IPS DF 19.7 (cell line): ENCODE data around the gene MRPS31.
"Not testable (repeated sequence)": the region's sequence is repeated elsewhere in the genome, so short reads cannot be mapped to it uniquely, and the experiment has no call there.

Experiments used
- DNase-seq: peaks from one replicate; pipeline ENCODE4 v3.0.0-alpha.2; 2013; ENCODE audit warnings: low read depth, low spot score

Gene MRPS31

GRCh38 chr13:40762849-40763248 is 8.1 kb downstream of the MRPS31 start:
- no peak for DNase-seq

GRCh38 chr13:40758811-40759210 is 12.2 kb downstream of the MRPS31 start:
- no peak for DNase-seq

DNA sequence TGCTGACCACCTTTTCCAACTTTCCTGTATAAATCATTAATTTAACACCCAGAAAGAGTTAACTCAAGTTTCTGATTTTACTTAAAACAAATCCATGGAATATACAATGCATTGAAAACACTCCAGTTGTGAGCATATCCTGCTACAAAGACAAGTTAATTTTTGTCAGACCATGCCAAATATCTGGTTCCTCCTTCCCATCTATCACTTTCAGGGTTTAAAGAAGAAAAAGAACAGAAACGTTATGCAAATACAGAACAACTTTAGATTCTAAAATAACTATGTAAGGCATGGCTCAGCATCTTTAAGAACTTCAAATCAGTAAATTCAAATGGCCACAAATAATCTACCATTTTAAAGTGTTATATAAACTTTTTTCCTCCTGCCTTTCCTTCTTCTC is 14.9 kb downstream of the MRPS31 start:
- no peak for DNase-seq

DNA sequence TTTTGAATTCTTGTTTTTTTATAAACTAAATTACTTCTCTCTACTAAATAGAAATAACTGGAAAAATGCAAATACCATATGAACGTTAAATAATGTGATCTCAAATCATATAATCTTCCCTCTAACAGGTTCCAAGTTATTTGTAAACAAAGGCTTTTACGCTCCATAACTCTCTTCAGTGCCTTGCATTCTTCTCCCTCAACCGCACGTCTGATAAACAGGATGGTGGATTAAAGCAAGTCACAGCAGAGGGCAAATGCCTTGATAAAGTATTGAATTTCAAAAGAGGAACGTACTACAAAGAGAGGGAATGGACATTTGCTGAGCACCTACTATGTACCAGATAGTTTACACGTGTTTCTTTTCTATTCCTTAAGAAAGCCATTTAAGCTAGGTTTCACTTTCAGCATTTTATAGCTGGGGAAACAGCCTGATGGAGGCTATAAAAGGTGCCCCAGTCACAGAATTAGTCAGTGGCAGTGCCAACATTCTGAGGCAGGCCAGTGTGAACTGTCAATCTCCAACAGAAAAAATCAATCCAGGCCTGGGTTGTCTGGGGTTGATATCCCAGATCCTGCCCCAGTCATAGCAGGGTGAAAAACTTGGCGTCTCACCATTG is 15.8 kb downstream of the MRPS31 start:
- DNase-seq, result no peak

DNA sequence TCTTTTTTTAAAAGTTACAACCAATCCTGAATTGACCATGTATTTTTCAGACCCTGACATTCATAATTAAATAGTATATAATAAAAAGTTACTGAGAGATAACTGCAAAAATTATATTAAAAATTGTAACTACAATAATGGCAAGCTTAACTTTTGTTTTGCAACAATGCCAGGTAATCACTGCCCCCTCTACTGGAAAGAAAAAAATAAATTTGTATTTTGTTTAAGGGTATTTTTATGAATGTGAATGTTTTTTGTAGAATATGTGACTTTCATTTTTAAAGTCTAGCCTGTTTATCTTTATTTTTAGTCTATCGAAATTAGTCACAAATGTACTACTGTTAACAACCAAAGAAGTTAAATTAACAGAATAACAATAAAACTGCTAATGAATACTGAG is 21.7 kb downstream of the MRPS31 start:
- DNase-seq, result no peak

GRCh38 chr13:40735232-40735548 is 35.8 kb downstream of the MRPS31 start:
- DNase-seq, result not testable (repeated sequence)

GRCh38 chr13:40734536-40735231 is 36.3 kb downstream of the MRPS31 start:
- DNase-seq, result not testable (repeated sequence)

DNA sequence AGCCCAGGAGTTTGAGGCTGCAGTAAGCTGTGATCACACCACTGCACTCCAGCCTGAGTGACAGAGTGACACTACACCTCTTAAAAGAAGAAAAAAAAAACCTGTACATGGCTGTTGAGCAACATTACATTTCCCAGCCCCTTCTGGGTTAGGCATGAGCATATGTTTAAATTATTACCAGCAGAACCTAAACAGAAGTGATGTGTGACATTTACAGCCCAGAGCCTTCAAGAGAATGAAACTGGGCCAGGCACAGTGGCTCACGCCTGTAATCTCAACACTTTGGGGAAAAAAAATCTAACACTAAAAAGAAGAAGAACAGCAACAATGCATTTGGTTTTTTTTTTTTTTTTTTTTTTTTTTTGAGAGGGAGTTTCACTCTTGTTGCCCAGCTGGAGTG is 38.3 kb downstream of the MRPS31 start:
- no peak for DNase-seq

DNA sequence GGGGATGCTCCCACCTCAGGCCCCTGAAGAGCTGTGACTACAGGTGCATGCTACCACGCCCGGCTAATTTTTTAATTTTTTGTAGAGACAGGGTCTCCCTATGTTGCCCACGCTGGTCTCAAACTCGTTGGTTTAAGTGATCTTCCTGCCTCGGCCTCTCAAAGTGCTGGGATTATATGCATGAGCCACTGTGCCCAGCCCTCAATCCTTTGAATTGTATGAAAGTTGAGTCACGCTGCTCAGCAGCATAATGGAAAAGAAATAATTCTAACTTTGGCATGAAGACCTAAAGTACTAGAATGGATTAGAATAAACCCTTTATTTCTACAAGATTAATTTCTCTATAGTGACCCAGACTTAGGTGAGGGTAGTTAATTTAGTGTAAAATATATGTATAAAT is 42.4 kb downstream of the MRPS31 start:
- DNase-seq, result no peak

DNA sequence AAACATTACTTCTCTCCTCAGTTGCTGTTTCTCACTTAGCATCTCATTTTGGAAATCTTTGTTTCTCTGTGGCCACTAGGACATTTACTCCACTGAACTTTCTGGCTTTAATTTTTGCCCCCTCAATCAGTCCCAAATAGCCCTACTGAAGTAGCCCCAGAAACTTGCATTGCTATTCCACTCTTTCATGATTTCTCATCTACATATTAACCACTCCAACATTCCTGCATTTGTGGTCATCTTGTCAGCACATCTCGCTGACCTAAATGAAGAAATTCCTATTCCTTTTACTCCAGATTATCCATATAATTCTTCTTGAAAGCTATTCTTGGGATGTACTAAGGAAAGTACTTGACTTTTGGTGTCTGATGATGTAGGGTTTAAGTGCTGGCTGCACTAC is 56.6 kb downstream of the MRPS31 start:
- not testable (repeated sequence) for DNase-seq

- DNase-seq, result no peak
Observed at GRCh38 chr13:40706439-40706838, 64.6 kb downstream of the MRPS31 start.

- DNase-seq, result no peak
Observed at GRCh38 chr13:40697711-40698110, 73.3 kb downstream of the MRPS31 start.

GRCh38 chr13:40694426-40694825 is 76.6 kb downstream of the MRPS31 start:
- no peak for DNase-seq

DNA sequence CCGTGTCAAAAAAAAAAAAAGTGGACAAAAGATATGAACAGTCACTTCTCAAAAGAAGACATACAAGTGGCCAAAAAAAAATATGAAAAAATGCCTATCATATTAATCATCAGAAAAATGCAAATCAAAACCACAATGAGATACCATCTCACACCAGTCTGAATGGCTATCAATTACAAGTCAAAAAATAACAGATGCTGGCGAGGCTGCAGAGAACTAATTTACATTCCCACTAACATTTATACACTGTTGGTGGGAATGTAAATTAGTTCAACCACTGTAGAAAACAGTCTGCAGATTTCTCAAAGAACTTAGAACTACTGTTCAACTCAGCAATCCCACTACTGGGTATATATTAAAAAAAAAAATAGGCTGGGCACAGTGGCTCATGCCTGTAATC is 78.0 kb downstream of the MRPS31 start:
- DNase-seq, result no peak

GRCh38 chr13:40688781-40689180 is 82.2 kb downstream of the MRPS31 start:
- DNase-seq, result no peak

DNA sequence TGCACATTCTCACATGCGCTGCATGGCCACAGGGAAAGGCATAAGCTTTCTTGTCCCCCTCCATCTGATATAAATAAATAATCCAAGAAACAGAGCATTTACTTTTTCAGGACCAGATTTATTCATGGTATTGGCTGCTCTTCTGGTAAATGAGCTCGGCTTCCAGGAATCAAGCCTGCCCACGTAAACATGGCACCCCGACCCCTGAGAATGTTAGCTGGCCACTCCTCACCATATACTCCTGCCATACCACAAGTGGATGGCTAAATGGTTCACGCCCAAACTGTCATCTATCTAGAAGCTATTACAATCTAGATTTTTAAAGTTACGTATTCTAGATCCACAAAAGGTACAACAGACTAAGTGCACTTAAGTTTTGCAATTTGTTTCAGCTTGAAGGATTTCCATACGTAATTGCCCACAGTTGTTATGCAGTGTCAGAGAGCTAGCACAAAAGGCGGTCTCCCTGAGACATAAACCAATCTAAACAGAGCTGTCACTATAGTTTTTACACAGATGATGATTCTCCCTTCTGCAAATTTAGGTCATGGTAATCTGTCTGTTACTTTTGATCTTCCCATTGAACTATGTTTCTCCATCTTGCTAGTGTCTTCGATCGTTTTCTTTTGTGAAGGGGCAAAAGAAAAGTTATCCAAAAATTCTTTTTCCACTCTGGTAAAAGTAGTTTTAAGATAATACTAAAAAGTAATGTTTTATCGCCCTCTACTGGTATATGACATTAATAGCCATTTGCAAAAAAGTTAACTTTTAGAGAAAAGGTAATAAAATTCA is 88.3 kb downstream of the MRPS31 start:
- no peak for DNase-seq

- DNase-seq, result no peak
Observed at GRCh38 chr13:40681341-40682146, 89.4 kb downstream of the MRPS31 start.

- DNase-seq, result peak; percentile 83
Observed at GRCh38 chr13:40680659-40681323, 90.2 kb downstream of the MRPS31 start.

- DNase-seq, result no peak
Observed at GRCh38 chr13:40679480-40679985, 91.5 kb downstream of the MRPS31 start.
